ENCODE data around the gene ANKFN1. TPM values are rescaled to one million over a fixed set of nuclear protein-coding genes. Genes with fewer than 3 reads are reported as not detected.

Gene ANKFN1
- total and polyA plus RNA-seq, 8 donors, result 0.05 to 0.20 (median 0.12) TPM; not detected in 4

GRCh38 chr17:56257075-56257474 is 103.8 kb downstream of the ANKFN1 start:
- intact Hi-C loops (cut with DNase I), result no loop called here
- ATAC-seq (no peak), FAIRE-seq (no peak), DNase-seq (no peak)
- TF ChIP-seq, protein P1, sequence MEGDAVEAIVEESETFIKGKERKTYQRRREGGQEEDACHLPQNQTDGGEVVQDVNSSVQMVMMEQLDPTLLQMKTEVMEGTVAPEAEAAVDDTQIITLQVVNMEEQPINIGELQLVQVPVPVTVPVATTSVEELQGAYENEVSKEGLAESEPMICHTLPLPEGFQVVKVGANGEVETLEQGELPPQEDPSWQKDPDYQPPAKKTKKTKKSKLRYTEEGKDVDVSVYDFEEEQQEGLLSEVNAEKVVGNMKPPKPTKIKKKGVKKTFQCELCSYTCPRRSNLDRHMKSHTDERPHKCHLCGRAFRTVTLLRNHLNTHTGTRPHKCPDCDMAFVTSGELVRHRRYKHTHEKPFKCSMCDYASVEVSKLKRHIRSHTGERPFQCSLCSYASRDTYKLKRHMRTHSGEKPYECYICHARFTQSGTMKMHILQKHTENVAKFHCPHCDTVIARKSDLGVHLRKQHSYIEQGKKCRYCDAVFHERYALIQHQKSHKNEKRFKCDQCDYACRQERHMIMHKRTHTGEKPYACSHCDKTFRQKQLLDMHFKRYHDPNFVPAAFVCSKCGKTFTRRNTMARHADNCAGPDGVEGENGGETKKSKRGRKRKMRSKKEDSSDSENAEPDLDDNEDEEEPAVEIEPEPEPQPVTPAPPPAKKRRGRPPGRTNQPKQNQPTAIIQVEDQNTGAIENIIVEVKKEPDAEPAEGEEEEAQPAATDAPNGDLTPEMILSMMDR (IDR thresholded peaks at IDR 0.05), result no peak
- H3K9me3 ChIP-seq, result no peaks in the 10 kb centered on the region
- H3K4me1 ChIP-seq, result no peaks in the 10 kb centered on the region
- H3K4me3 ChIP-seq, result no peak overlapping the region
- no peak overlapping the region for H3K27ac ChIP-seq
- no peaks in the 10 kb centered on the region for H3K27me3 ChIP-seq
- no peaks in the 10 kb centered on the region for H3K36me3 ChIP-seq
- 45 to 46% methylated on average over 1 of the region's 1 CpG for WGBS, 2 donors

GRCh38 chr17:56260376-56261002 is 107.2 kb downstream of the ANKFN1 start:
- FAIRE-seq (no peak), ATAC-seq (no peak), DNase-seq (no peak)
- 75 to 82% methylated on average over 7 of the region's 7 CpGs for WGBS, 2 donors
- no peaks in the 10 kb centered on the region for H3K9me3 ChIP-seq
- TF ChIP-seq, protein P1 (IDR thresholded peaks at IDR 0.05), result no peak
- no peak overlapping the region for H3K27ac ChIP-seq
- no peaks in the 10 kb centered on the region for H3K4me1 ChIP-seq
- intact Hi-C loops (cut with DNase I), result no loop called here
- H3K4me3 ChIP-seq, result no peak overlapping the region
- no peaks in the 10 kb centered on the region for H3K27me3 ChIP-seq
- H3K36me3 ChIP-seq, result no peaks in the 10 kb centered on the region

DNA sequence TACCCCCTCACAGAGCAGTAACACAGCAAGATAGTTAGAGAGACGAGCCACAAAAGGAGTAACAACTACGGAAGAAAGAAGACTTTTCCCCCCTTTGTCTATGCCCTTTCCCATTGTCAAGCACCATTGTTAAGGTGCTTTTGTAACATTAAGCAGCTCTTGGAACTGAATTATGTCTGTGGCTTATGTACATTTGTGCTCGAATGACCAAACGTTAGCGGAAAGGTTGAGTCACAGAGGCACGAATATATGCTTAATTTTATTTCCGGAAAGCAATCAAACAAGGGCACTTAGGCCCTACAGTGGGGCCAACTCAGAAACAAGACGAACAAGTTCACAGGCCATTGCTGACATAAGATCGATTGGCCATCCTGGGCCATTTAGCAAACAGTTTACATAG is 109.5 kb downstream of the ANKFN1 start:
- no peak overlapping the region for H3K4me3 ChIP-seq
- no peak overlapping the region for H3K27ac ChIP-seq
- H3K9me3 ChIP-seq, result no peaks in the 10 kb centered on the region
- no peaks in the 10 kb centered on the region for H3K36me3 ChIP-seq
- TF ChIP-seq, protein P1 (IDR thresholded peaks at IDR 0.05), result no peak
- no peak for FAIRE-seq
- no peak for DNase-seq
- H3K4me1 ChIP-seq, result no peaks in the 10 kb centered on the region
- WGBS, 2 donors, result 29 to 33% methylated on average over 9 of the region's 9 CpGs
- ATAC-seq, result peak in 2 of 4 donors; percentile 32 to 50
- intact Hi-C loops (cut with DNase I), result no loop called here
- no peaks in the 10 kb centered on the region for H3K27me3 ChIP-seq

- H3K9me3 ChIP-seq, result no peaks in the 10 kb centered on the region
- FAIRE-seq (no peak), ATAC-seq (no peak), DNase-seq (no peak)
- no peaks in the 10 kb centered on the region for H3K27me3 ChIP-seq
- H3K27ac ChIP-seq, result no peak overlapping the region
- TF ChIP-seq, protein P1 (IDR thresholded peaks at IDR 0.05), result no peak
- H3K4me1 ChIP-seq, result no peaks in the 10 kb centered on the region
- no peaks in the 10 kb centered on the region for H3K36me3 ChIP-seq
- WGBS, 2 donors, result 62 to 79% methylated on average over 6 of the region's 6 CpGs
- no peak overlapping the region for H3K4me3 ChIP-seq
- intact Hi-C loops (cut with DNase I), result no loop called here
Observed at GRCh38 chr17:56269556-56270389, 116.5 kb downstream of the ANKFN1 start.

DNA sequence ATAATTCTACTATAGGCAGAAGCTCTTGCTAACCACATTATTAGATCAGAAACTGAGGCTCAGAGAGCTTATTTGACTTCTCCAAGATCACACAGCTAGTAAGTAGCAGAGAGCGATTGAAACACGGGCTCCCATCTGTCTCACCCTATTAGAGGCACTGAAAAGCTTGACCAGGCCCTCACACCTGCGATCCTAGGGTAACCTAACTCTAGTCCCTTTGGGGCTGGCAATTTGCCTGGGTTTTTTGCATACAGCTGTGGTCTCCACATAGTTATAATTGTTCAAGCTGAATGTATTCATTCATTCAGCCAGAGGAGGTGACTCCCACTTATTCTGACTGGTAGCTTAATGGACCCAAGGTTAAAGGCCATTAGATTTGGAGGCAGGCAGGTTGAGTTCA is 121.2 kb downstream of the ANKFN1 start:
- ATAC-seq (no peak), DNase-seq (no peak), FAIRE-seq (no peak)
- Histone ChIP-seq H3K4me1 (no peaks in the 10 kb centered on the region), H3K27me3 (no peaks in the 10 kb centered on the region), H3K27ac (no peak overlapping the region), H3K9me3 (no peaks in the 10 kb centered on the region), H3K4me3 (no peak overlapping the region), H3K36me3 (no peaks in the 10 kb centered on the region)
- intact Hi-C loops (cut with DNase I), result no loop called here
- WGBS, 2 donors, result 82 to 91% methylated on average over 3 of the region's 3 CpGs
- TF ChIP-seq, protein P1 (IDR thresholded peaks at IDR 0.05), result no peak
